Skeletal muscle cell (primary cell): ENCODE results near the gene INSR.
"Not testable (repeated sequence)": the region's sequence is repeated elsewhere in the genome, so short reads cannot be mapped to it uniquely, and the experiment has no call there.

ENCODE experiments used
- DNase-seq: peaks from one replicate; pipeline ENCODE4 v3.0.0-alpha.2; 2010; ENCODE audit warnings: low read depth
- H3K4me3 ChIP-seq: 2 replicates; pipeline ENCODE4 v1.5.1; 2011; ENCODE audit warnings: low read depth, mild to moderate bottlenecking, control low read depth, low read length, moderate library complexity

The INSR gene

GRCh38 chr19:7161292-7161691, 132.9 kb downstream of the INSR start:
- DNase-seq = no peak
- no peak overlapping the region for H3K4me3 ChIP-seq

GRCh38 chr19:7159105-7159933, 134.9 kb downstream of the INSR start:
- H3K4me3 ChIP-seq = no peak overlapping the region

GRCh38 chr19:7153022-7153421, 141.2 kb downstream of the INSR start:
- DNase-seq = no peak
- H3K4me3 ChIP-seq = no peak overlapping the region

More at GRCh38 chr19:7159105-7159933, 134.9 kb downstream of the INSR start:
- peak; percentile 89 for DNase-seq

GRCh38 chr19:7152568-7152967, 141.6 kb downstream of the INSR start:
- no peak for DNase-seq
- no peak overlapping the region for H3K4me3 ChIP-seq

GRCh38 chr19:7149956-7150705, 144.1 kb downstream of the INSR start:
- H3K4me3 ChIP-seq = no peak overlapping the region

GRCh38 chr19:7147119-7147675, 147.0 kb downstream of the INSR start:
- not testable (repeated sequence) for H3K4me3 ChIP-seq, DNase-seq

More at GRCh38 chr19:7149956-7150705, 144.1 kb downstream of the INSR start:
- no peak for DNase-seq

GRCh38 chr19:7146086-7146485, 148.1 kb downstream of the INSR start:
- not testable (repeated sequence) for H3K4me3 ChIP-seq, DNase-seq

- no peak for DNase-seq
- no peak overlapping the region for H3K4me3 ChIP-seq
Measured at GRCh38 chr19:7145494-7145893, 148.7 kb downstream of the INSR start.

- H3K4me3 ChIP-seq = no peak overlapping the region
- no peak for DNase-seq
Measured at GRCh38 chr19:7142771-7143170, 151.4 kb downstream of the INSR start.

- DNase-seq = no peak
- no peak overlapping the region for H3K4me3 ChIP-seq
Measured at GRCh38 chr19:7140137-7140536, 154.1 kb downstream of the INSR start.

- H3K4me3 ChIP-seq = no peak overlapping the region
- DNase-seq = no peak
Measured at GRCh38 chr19:7139095-7139494, 155.1 kb downstream of the INSR start.

GRCh38 chr19:7138402-7138801, 155.8 kb downstream of the INSR start:
- no peak overlapping the region for H3K4me3 ChIP-seq
- no peak for DNase-seq

- DNase-seq = no peak
- no peak overlapping the region for H3K4me3 ChIP-seq
Measured at GRCh38 chr19:7137120-7137519, 157.1 kb downstream of the INSR start.

GRCh38 chr19:7132054-7132453, 162.2 kb downstream of the INSR start:
- H3K4me3 ChIP-seq = no peak overlapping the region
- no peak for DNase-seq

- no peak for DNase-seq
- no peak overlapping the region for H3K4me3 ChIP-seq
Measured at GRCh38 chr19:7130043-7130442, 164.2 kb downstream of the INSR start.

- H3K4me3 ChIP-seq = no peak overlapping the region
- no peak for DNase-seq
Measured at GRCh38 chr19:7126132-7126531, 168.1 kb downstream of the INSR start.

GRCh38 chr19:7125221-7125620, 169.0 kb downstream of the INSR start:
- H3K4me3 ChIP-seq = no peak overlapping the region
- DNase-seq = no peak

- DNase-seq = no peak
Measured at GRCh38 chr19:7124782-7125181, 169.4 kb downstream of the INSR start.

GRCh38 chr19:7122701-7123100, 171.5 kb downstream of the INSR start:
- DNase-seq = no peak
- H3K4me3 ChIP-seq = no peak overlapping the region

More at GRCh38 chr19:7124782-7125181, 169.4 kb downstream of the INSR start:
- no peak overlapping the region for H3K4me3 ChIP-seq

- DNase-seq = no peak
- H3K4me3 ChIP-seq = no peak overlapping the region
Measured at GRCh38 chr19:7120499-7120898, 173.7 kb downstream of the INSR start.
